Measurements from ENCODE around the gene PLOD1.

The PLOD1 gene

GRCh38 chr1:12021616-12022015 is 87.1 kb downstream of the PLOD1 start:
- Histone ChIP-seq H2AFZ (ENCODE audit: low read length) (no peak overlapping the region), H3K27me3 (ENCODE audit: insufficient read depth, low read length) (no peaks in the 10 kb centered on the region), H3K79me2 (ENCODE audit: insufficient read depth, low read length) (peaks cover 4% of the 10 kb centered on the region; the same call in 1 of the 2 replicates), H3K27ac (ENCODE audit: low read depth, low read length, poor library complexity, severe bottlenecking) (no peak overlapping the region), H3K4me3 (ENCODE audit: low read depth, low read length, poor library complexity, severe bottlenecking) (no peak overlapping the region), H3F3A (ENCODE audit: insufficient read depth, low read length) (no peaks in the 10 kb centered on the region; the same call in 1 of the 2 replicates), H3K9ac (ENCODE audit: low read length) (no peak overlapping the region), H3K4me2 (ENCODE audit: low read length) (no peak overlapping the region), H4K20me1 (ENCODE audit: insufficient read depth, low read length) (no peaks in the 10 kb centered on the region), H3K9me2 (ENCODE audit: low read depth, low read length) (no peaks in the 10 kb centered on the region), H3K9me3 (ENCODE audit: low read length) (no peaks in the 10 kb centered on the region), H3K36me3 (ENCODE audit: insufficient read depth, low read length) (peaks cover 28% of the 10 kb centered on the region), H3K4me1 (ENCODE audit: insufficient read depth, low read length, severe bottlenecking) (peaks cover 12% of the 10 kb centered on the region)
- TF ChIP-seq EZH2 (IDR thresholded peaks at IDR 0.05; ENCODE audit: borderline replicate concordance, low read length) (no peak), CTCF (IDR thresholded peaks at IDR 0.05; ENCODE audit: low read length) (no peak)

- H4K20me1 ChIP-seq (ENCODE audit: insufficient read depth, low read length): no peaks in the 10 kb centered on the region
- H3K79me2 ChIP-seq (ENCODE audit: insufficient read depth, low read length): peaks cover 4% of the 10 kb centered on the region; the same call in 1 of the 2 replicates
- peaks cover 29% of the 10 kb centered on the region for H3K36me3 ChIP-seq (ENCODE audit: insufficient read depth, low read length)
- no peaks in the 10 kb centered on the region for H3K9me3 ChIP-seq (ENCODE audit: low read length)
- H3K4me2 ChIP-seq (ENCODE audit: low read length): no peak overlapping the region
- no peak overlapping the region for H3K9ac ChIP-seq (ENCODE audit: low read length)
- H3K27ac ChIP-seq (ENCODE audit: low read depth, low read length, poor library complexity, severe bottlenecking): no peak overlapping the region
- H3K4me3 ChIP-seq (ENCODE audit: low read depth, low read length, poor library complexity, severe bottlenecking): no peak overlapping the region
- no peak overlapping the region for H2AFZ ChIP-seq (ENCODE audit: low read length)
- H3F3A ChIP-seq (ENCODE audit: insufficient read depth, low read length): no peaks in the 10 kb centered on the region
- H3K9me2 ChIP-seq (ENCODE audit: low read depth, low read length): no peaks in the 10 kb centered on the region
- H3K4me1 ChIP-seq (ENCODE audit: insufficient read depth, low read length, severe bottlenecking): peaks cover 12% of the 10 kb centered on the region
- TF ChIP-seq EZH2 (IDR thresholded peaks at IDR 0.05; ENCODE audit: borderline replicate concordance, low read length) (no peak), CTCF (IDR thresholded peaks at IDR 0.05; ENCODE audit: low read length) (no peak)
- H3K27me3 ChIP-seq (ENCODE audit: insufficient read depth, low read length): no peaks in the 10 kb centered on the region
Measured at GRCh38 chr1:12022036-12022435, 87.5 kb downstream of the PLOD1 start.
